Gastroesophageal sphincter (tissue), 3 donors: Measurements from ENCODE around the gene USP24.

ENCODE experiments used
- POLR2A ChIP-seq, 2 donors: fragments of 450-650 bp; IDR thresholded peaks; one replicate each; pipeline ENCODE4 v1.6.1; 2017; ENCODE audit warnings: antibody characterized with exemption in 2 of 2, mild to moderate bottlenecking in 2 of 2, moderate library complexity in 1 of 2
- TF ChIP-seq, protein P1 (sequence below), 4 experiments: fragments of 200-600 bp in 2 of 4; fragments of 450-650 bp in 2 of 4; sonication (generic) in 1 of 4; IDR thresholded peaks; one replicate each; pipeline ENCODE4 v1.5.1; 2017 to 2019; ENCODE audit warnings: antibody characterized with exemption in 4 of 4, mild to moderate bottlenecking in 2 of 4, moderate library complexity in 2 of 4

DNA sequence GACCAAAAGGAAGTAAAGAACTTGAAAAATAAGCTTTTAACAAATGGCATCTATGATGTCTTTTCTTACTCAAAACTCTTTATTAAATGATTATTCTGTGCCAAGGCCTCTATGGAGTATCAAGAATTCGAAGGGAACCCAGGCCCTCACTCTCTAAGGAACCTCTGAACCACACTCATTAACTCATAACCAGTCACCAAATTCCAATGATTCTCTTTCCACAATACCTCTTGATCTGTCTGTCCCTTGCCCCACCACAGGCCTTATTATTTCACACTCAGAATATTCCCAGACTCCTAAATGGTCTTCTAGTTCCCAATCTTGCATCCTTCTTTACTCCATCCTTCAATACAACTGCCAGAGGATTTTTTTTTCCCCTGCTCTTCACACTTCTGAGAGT lies 138.8 kb downstream of the USP24 start:
- TF ChIP-seq, protein P1, sequence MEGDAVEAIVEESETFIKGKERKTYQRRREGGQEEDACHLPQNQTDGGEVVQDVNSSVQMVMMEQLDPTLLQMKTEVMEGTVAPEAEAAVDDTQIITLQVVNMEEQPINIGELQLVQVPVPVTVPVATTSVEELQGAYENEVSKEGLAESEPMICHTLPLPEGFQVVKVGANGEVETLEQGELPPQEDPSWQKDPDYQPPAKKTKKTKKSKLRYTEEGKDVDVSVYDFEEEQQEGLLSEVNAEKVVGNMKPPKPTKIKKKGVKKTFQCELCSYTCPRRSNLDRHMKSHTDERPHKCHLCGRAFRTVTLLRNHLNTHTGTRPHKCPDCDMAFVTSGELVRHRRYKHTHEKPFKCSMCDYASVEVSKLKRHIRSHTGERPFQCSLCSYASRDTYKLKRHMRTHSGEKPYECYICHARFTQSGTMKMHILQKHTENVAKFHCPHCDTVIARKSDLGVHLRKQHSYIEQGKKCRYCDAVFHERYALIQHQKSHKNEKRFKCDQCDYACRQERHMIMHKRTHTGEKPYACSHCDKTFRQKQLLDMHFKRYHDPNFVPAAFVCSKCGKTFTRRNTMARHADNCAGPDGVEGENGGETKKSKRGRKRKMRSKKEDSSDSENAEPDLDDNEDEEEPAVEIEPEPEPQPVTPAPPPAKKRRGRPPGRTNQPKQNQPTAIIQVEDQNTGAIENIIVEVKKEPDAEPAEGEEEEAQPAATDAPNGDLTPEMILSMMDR (IDR thresholded peaks at IDR 0.05) = no peak
- no peak for TF ChIP-seq POLR2A (IDR thresholded peaks at IDR 0.05)
